ENCODE measurements around the gene KLHDC3. TPM values are rescaled to one million over a fixed set of nuclear protein-coding genes. Genes with fewer than 3 reads are reported as not detected.

The KLHDC3 gene
- total RNA-seq, 2 donors from 2014 or later = 59.6 to 60.8 TPM

DNA sequence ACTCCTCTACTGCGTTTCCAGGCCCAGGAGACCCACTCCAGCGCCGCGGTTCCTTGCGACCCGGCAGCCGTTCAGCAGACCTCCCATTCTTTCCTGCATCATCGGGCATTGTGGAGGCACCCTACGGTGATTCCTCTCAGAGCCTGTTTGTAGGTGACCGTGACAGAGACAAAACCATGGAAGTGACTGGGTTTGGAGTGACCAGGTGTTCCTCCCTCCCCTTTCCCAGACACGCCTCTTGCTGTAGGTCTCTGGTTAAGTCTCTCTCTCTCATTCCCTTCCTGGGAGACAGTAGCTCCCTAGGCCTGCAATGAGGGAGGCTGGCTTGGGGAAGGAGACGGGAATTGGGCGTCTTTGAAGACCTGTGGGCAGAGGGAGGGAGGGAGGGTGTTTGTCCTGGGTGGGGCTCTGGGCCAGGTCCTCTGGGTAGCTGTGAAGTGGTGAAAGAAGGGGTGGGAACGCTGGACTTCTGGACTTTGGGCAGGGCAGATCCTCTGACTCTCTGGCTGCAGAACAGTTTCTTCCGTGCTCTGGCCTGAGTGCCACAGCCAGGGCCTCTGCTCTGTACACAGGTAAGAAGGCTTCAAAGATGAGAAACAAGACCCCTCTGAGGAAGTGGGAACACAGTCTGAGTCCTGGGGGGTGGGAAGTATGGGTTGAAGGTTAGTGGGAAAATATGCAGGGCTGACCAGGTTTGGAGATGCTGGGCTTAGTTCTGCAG, 46.1 kb downstream of the KLHDC3 start:
- H3K27me3 Mint-ChIP-seq = no peaks in the 10 kb centered on the region

GRCh38 chr6:43060755-43061633, 46.9 kb downstream of the KLHDC3 start:
- Mint-ChIP-seq H3K9me3 (no peaks in the 10 kb centered on the region), H3K36me3 (no peaks in the 10 kb centered on the region)
- ATAC-seq = no peak

More for the DNA sequence above, 46.1 kb downstream of the KLHDC3 start:
- Mint-ChIP-seq H3K4me1 (ENCODE audit: low read depth in 2 of 2) (peaks cover 28 to 29% of the 10 kb centered on the region in 2 donors), H3K9me3 (no peaks in the 10 kb centered on the region), H3K27ac (peak overlapping the region; percentile 83 to 92), H3K36me3 (no peaks in the 10 kb centered on the region), H3K4me3 (peak overlapping the region; percentile 86)
- DNase-seq (ENCODE audit: low spot score) (no peak), ATAC-seq (no peak)

GRCh38 chr6:43061861-43062260, 47.8 kb downstream of the KLHDC3 start:
- Mint-ChIP-seq H3K4me3 (no peak overlapping the region), H3K9me3 (no peaks in the 10 kb centered on the region), H3K27me3 (no peaks in the 10 kb centered on the region), H3K36me3 (no peaks in the 10 kb centered on the region), H3K27ac (peak overlapping the region in 1 of 2 donors; percentile 32), H3K4me1 (ENCODE audit: low read depth in 2 of 2) (peaks cover 24 to 28% of the 10 kb centered on the region in 2 donors)
- ATAC-seq (no peak), DNase-seq (ENCODE audit: low spot score) (no peak)

More at GRCh38 chr6:43060755-43061633, 46.9 kb downstream of the KLHDC3 start:
- DNase-seq (ENCODE audit: low spot score) = no peak
- Mint-ChIP-seq H3K27me3 (no peaks in the 10 kb centered on the region), H3K4me1 (ENCODE audit: low read depth in 2 of 2) (peaks cover 25 to 28% of the 10 kb centered on the region in 2 donors), H3K27ac (peak overlapping the region; percentile 32 to 92), H3K4me3 (peak overlapping the region; percentile 86)

DNA sequence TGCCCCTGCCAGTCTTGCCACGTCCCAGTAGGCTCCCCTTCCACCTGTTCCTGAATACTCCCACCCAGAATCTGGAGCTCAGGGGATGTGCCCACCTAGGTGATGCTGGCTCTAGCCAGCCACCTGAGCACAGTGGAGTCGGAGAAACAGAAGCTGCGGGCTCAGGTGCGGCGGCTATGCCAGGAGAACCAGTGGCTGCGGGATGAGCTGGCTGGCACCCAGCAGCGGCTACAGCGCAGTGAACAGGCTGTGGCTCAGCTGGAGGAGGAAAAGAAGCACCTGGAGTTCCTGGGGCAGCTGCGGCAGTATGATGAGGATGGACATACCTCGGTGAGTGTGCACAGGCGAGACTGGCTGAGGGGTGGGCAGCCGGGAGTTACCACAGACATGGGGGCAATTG, 48.8 kb downstream of the KLHDC3 start:
- Mint-ChIP-seq H3K4me3 (no peak overlapping the region), H3K36me3 (no peaks in the 10 kb centered on the region), H3K9me3 (no peaks in the 10 kb centered on the region), H3K4me1 (ENCODE audit: low read depth in 2 of 2) (peaks cover 24 to 26% of the 10 kb centered on the region in 2 donors), H3K27me3 (no peaks in the 10 kb centered on the region), H3K27ac (no peak overlapping the region)
- ATAC-seq (no peak), DNase-seq (ENCODE audit: low spot score) (no peak)

DNA sequence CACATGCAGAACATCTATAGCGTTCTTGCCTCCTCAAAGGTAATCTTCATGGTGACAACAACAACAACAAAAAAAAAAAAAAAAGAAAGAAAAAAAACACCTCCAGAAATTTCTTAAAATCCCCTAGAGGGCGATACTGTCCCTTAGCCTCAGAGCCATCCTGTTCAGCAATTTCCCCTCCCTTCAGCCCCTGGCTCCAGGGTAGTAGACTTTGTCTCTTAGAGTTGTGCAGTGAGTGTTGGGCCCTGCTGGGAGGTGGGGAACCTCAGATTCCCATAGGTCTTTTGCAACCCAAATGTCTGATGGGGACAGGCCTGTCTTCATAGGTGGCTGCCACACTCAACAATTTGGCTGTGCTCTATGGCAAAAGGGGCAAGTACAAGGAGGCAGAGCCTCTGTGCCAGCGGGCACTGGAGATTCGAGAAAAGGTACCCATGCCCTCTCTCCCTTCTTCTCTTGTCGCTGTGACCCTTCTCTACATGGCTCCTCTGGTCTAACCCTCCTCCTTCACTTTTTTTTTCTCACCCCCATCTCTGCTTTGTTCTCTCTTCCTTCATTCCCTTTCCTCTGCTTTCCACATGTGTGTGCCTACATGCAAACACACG, 56.1 kb downstream of the KLHDC3 start:
- H3K9me3 Mint-ChIP-seq = no peaks in the 10 kb centered on the region
- H3K27ac Mint-ChIP-seq = no peak overlapping the region
- H3K27me3 Mint-ChIP-seq = no peaks in the 10 kb centered on the region

More for the DNA sequence above, 56.1 kb downstream of the KLHDC3 start:
- Mint-ChIP-seq H3K4me1 (ENCODE audit: low read depth in 2 of 2) (no peaks in the 10 kb centered on the region), H3K36me3 (peaks cover 8% of the 10 kb centered on the region), H3K4me3 (no peak overlapping the region)
- ATAC-seq = peak in 1 of 2 donors; percentile 40
- no peak for DNase-seq (ENCODE audit: low spot score)

Other genes starting within 250 kb of the KLHDC3 start
- gene BICRAL, start 232.2 kb upstream of the KLHDC3 start, total RNA-seq = 10 to 100 TPM; 13.5 to 13.9 TPM
- gene RPL7L1, start 134.6 kb upstream of the KLHDC3 start, total RNA-seq = 100 to 1,000 TPM; 125 to 191 TPM
- not detected for gene PTCRA, start 98.2 kb upstream of the KLHDC3 start, total RNA-seq
- gene CNPY3, start 84.8 kb upstream of the KLHDC3 start, total RNA-seq = 10 to 100 TPM; 35.4 to 38.2 TPM
- gene GNMT, start 53.5 kb upstream of the KLHDC3 start, total RNA-seq = 1 to 10 TPM in 1 of 2 donors, under 1 TPM in 1; 0.26 to 1.1 TPM
- gene PEX6, start 35.1 kb upstream of the KLHDC3 start, total RNA-seq = 10 to 100 TPM; 14.1 to 18.7 TPM
- 10 to 100 TPM; 38.9 to 47.8 TPM for gene PPP2R5D, start 29.7 kb upstream of the KLHDC3 start, total RNA-seq
- 10 to 100 TPM; 55.7 to 77.8 TPM for gene MEA1, start 303 bp upstream of the KLHDC3 start, total RNA-seq
- gene RRP36, start 7.4 kb downstream of the KLHDC3 start, total RNA-seq = 10 to 100 TPM; 86.9 to 96.5 TPM
- 1 to 10 TPM; 8.3 to 9.8 TPM for gene CUL7, start 39.6 kb downstream of the KLHDC3 start, total RNA-seq
- gene MRPL2, start 45.2 kb downstream of the KLHDC3 start, total RNA-seq = 10 to 100 TPM; 41.7 to 59.6 TPM
- 10 to 100 TPM; 12.3 to 13.0 TPM for gene KLC4, start 45.4 kb downstream of the KLHDC3 start, total RNA-seq
- 1 to 10 TPM; 1.2 to 4.1 TPM for gene PTK7, start 62.1 kb downstream of the KLHDC3 start, total RNA-seq
- 10 to 100 TPM; 56.8 to 70.4 TPM for gene SRF, start 157.0 kb downstream of the KLHDC3 start, total RNA-seq
- 10 to 100 TPM; 41.5 to 85.8 TPM for gene CUL9, start 167.9 kb downstream of the KLHDC3 start, total RNA-seq
- 10 to 100 TPM; 15.0 to 32.5 TPM for gene DNPH1, start 215.2 kb downstream of the KLHDC3 start, total RNA-seq
- under 1 TPM; 0.75 to 0.81 TPM for gene TTBK1, start 229.2 kb downstream of the KLHDC3 start, total RNA-seq